Measurements from ENCODE around the gene BRINP3.
A peak's percentile ranks its signal among the peaks of the same experiment; 100 is the strongest.

The BRINP3 gene

GRCh38 chr1:190497565-190497964 is 19.9 kb upstream of the BRINP3 start:
- no peak overlapping the region for H3K4ac ChIP-seq (ENCODE audit: low read length)
- no peak overlapping the region for H2AK5ac ChIP-seq (ENCODE audit: low read depth, low read length)
- H4K91ac ChIP-seq (ENCODE audit: low read depth, low read length, poor library complexity): no peak overlapping the region
- no peak overlapping the region for H3K27ac ChIP-seq (replicated peaks; ENCODE audit: low read length)
- H3K9ac ChIP-seq (ENCODE audit: low read depth, low read length, poor library complexity): no peak overlapping the region
- no peak overlapping the region for H3K18ac ChIP-seq (ENCODE audit: low read length)
- no peaks in the 10 kb centered on the region for H3K79me1 ChIP-seq (ENCODE audit: low read depth, low read length)
- H3K4me2 ChIP-seq (ENCODE audit: insufficient read depth, low read length, poor library complexity, severe bottlenecking): no peak overlapping the region
- H3K4me3 ChIP-seq (ENCODE audit: low read length in 2 of 2): no peak overlapping the region
- no peak overlapping the region for H2BK12ac ChIP-seq (ENCODE audit: low read length)
- H2BK5ac ChIP-seq (ENCODE audit: low read length): no peak overlapping the region
- no peak overlapping the region for H2BK15ac ChIP-seq (ENCODE audit: low read length)
- no peaks in the 10 kb centered on the region for H3K36me3 ChIP-seq (replicated peaks in 1 of 2; ENCODE audit: control insufficient read depth in 2 of 2, insufficient read depth in 2 of 2, low read length in 2 of 2)
- no peak overlapping the region for H3K14ac ChIP-seq (ENCODE audit: low read length)
- H3K23ac ChIP-seq (ENCODE audit: low read depth, low read length, poor library complexity): no peak overlapping the region
- DNase-seq (ENCODE audit: low spot score): no peak
- no peak overlapping the region for H2BK120ac ChIP-seq (ENCODE audit: low read depth, low read length)
- peak overlapping the region; percentile 40 for H2AFZ ChIP-seq (ENCODE audit: low read length)
- no peaks in the 10 kb centered on the region for H3K4me1 ChIP-seq (ENCODE audit: control insufficient read depth in 2 of 2, insufficient read depth in 1 of 2, low read depth in 1 of 2, low read length in 2 of 2)
- no peaks in the 10 kb centered on the region for H3K27me3 ChIP-seq (ENCODE audit: control insufficient read depth in 3 of 3, insufficient read depth in 3 of 3, low read depth in 1 of 3, low read length in 3 of 3)
- H4K8ac ChIP-seq (ENCODE audit: low read depth, low read length): no peak overlapping the region
- no peaks in the 10 kb centered on the region for H3K9me3 ChIP-seq (replicated peaks in 1 of 2; ENCODE audit: control insufficient read depth in 2 of 2, insufficient read depth in 1 of 2, low read depth in 1 of 2, low read length in 2 of 2)

GRCh38 chr1:190494451-190494850 is 16.8 kb upstream of the BRINP3 start:
- H2AFZ ChIP-seq (ENCODE audit: low read length): no peak overlapping the region
- H3K79me1 ChIP-seq (ENCODE audit: low read depth, low read length): no peaks in the 10 kb centered on the region
- no peak overlapping the region for H3K14ac ChIP-seq (ENCODE audit: low read length)
- no peak overlapping the region for H2BK15ac ChIP-seq (ENCODE audit: low read length)
- no peak overlapping the region for H3K9ac ChIP-seq (ENCODE audit: low read depth, low read length, poor library complexity)
- H3K4me2 ChIP-seq (ENCODE audit: insufficient read depth, low read length, poor library complexity, severe bottlenecking): no peak overlapping the region
- no peak overlapping the region for H3K27ac ChIP-seq (replicated peaks; ENCODE audit: low read length)
- no peak overlapping the region for H4K91ac ChIP-seq (ENCODE audit: low read depth, low read length, poor library complexity)
- no peaks in the 10 kb centered on the region for H3K4me1 ChIP-seq (ENCODE audit: control insufficient read depth in 2 of 2, insufficient read depth in 1 of 2, low read depth in 1 of 2, low read length in 2 of 2)
- no peak overlapping the region for H3K18ac ChIP-seq (ENCODE audit: low read length)
- no peak overlapping the region for H3K23ac ChIP-seq (ENCODE audit: low read depth, low read length, poor library complexity)
- H4K8ac ChIP-seq (ENCODE audit: low read depth, low read length): no peak overlapping the region
- H3K4me3 ChIP-seq (ENCODE audit: low read length in 2 of 2): no peak overlapping the region
- no peak overlapping the region for H2BK12ac ChIP-seq (ENCODE audit: low read length)
- H3K9me3 ChIP-seq (replicated peaks in 1 of 2; ENCODE audit: control insufficient read depth in 2 of 2, insufficient read depth in 1 of 2, low read depth in 1 of 2, low read length in 2 of 2): no peaks in the 10 kb centered on the region
- no peaks in the 10 kb centered on the region for H3K27me3 ChIP-seq (ENCODE audit: control insufficient read depth in 3 of 3, insufficient read depth in 3 of 3, low read depth in 1 of 3, low read length in 3 of 3)
- no peak overlapping the region for H2AK5ac ChIP-seq (ENCODE audit: low read depth, low read length)
- DNase-seq (ENCODE audit: low spot score): no peak
- no peak overlapping the region for H2BK120ac ChIP-seq (ENCODE audit: low read depth, low read length)
- H2BK5ac ChIP-seq (ENCODE audit: low read length): no peak overlapping the region
- no peaks in the 10 kb centered on the region for H3K36me3 ChIP-seq (replicated peaks in 1 of 2; ENCODE audit: control insufficient read depth in 2 of 2, insufficient read depth in 2 of 2, low read length in 2 of 2)
- no CpG with 5 or more reads among the region's 4 CpGs for WGBS, 2 donors (ENCODE audit: extremely low coverage in 2 of 2, insufficient read length in 2 of 2, insufficient replicate concordance in 1 of 2)
- H3K4ac ChIP-seq (ENCODE audit: low read length): no peak overlapping the region

GRCh38 chr1:190491404-190491803 is 13.7 kb upstream of the BRINP3 start:
- Histone ChIP-seq H2BK120ac (ENCODE audit: low read depth, low read length) (no peak overlapping the region), H3K14ac (ENCODE audit: low read length) (no peak overlapping the region), H2AK5ac (ENCODE audit: low read depth, low read length) (no peak overlapping the region), H3K23ac (ENCODE audit: low read depth, low read length, poor library complexity) (no peak overlapping the region), H3K4me1 (ENCODE audit: control insufficient read depth in 2 of 2, insufficient read depth in 1 of 2, low read depth in 1 of 2, low read length in 2 of 2) (no peaks in the 10 kb centered on the region), H2BK15ac (ENCODE audit: low read length) (no peak overlapping the region), H2BK5ac (ENCODE audit: low read length) (no peak overlapping the region), H4K8ac (ENCODE audit: low read depth, low read length) (no peak overlapping the region), H3K4ac (ENCODE audit: low read length) (no peak overlapping the region), H3K9me3 (replicated peaks in 1 of 2; ENCODE audit: control insufficient read depth in 2 of 2, insufficient read depth in 1 of 2, low read depth in 1 of 2, low read length in 2 of 2) (no peaks in the 10 kb centered on the region), H2BK12ac (ENCODE audit: low read length) (no peak overlapping the region), H2AFZ (ENCODE audit: low read length) (no peak overlapping the region), H3K9ac (ENCODE audit: low read depth, low read length, poor library complexity) (no peak overlapping the region), H3K27me3 (ENCODE audit: control insufficient read depth in 3 of 3, insufficient read depth in 3 of 3, low read depth in 1 of 3, low read length in 3 of 3) (no peaks in the 10 kb centered on the region), H3K27ac (replicated peaks; ENCODE audit: low read length) (no peak overlapping the region), H3K79me1 (ENCODE audit: low read depth, low read length) (no peaks in the 10 kb centered on the region), H4K91ac (ENCODE audit: low read depth, low read length, poor library complexity) (no peak overlapping the region), H3K4me2 (ENCODE audit: insufficient read depth, low read length, poor library complexity, severe bottlenecking) (no peak overlapping the region), H3K18ac (ENCODE audit: low read length) (no peak overlapping the region), H3K36me3 (replicated peaks in 1 of 2; ENCODE audit: control insufficient read depth in 2 of 2, insufficient read depth in 2 of 2, low read length in 2 of 2) (no peaks in the 10 kb centered on the region), H3K4me3 (ENCODE audit: low read length in 2 of 2) (no peak overlapping the region)
- no CpG with 5 or more reads among the region's 2 CpGs for WGBS, 2 donors (ENCODE audit: extremely low coverage in 2 of 2, insufficient read length in 2 of 2, insufficient replicate concordance in 1 of 2)
- no peak for DNase-seq (ENCODE audit: low spot score)

GRCh38 chr1:190484045-190484444 is 6.4 kb upstream of the BRINP3 start:
- no CpG with 5 or more reads among the region's 1 CpG for whole genome bisulfite sequencing, 2 donors (ENCODE audit: extremely low coverage in 2 of 2, insufficient read length in 2 of 2, insufficient replicate concordance in 1 of 2)
- Histone ChIP-seq H2BK15ac (ENCODE audit: low read length) (no peak overlapping the region), H2BK12ac (ENCODE audit: low read length) (no peak overlapping the region), H3K27ac (replicated peaks; ENCODE audit: low read length) (no peak overlapping the region), H3K36me3 (replicated peaks in 1 of 2; ENCODE audit: control insufficient read depth in 2 of 2, insufficient read depth in 2 of 2, low read length in 2 of 2) (no peaks in the 10 kb centered on the region), H3K4me1 (ENCODE audit: control insufficient read depth in 2 of 2, insufficient read depth in 1 of 2, low read depth in 1 of 2, low read length in 2 of 2) (peaks cover 0 to 5% of the 10 kb centered on the region in 2 donors), H3K9ac (ENCODE audit: low read depth, low read length, poor library complexity) (no peak overlapping the region), H3K4ac (ENCODE audit: low read length) (no peak overlapping the region), H3K23ac (ENCODE audit: low read depth, low read length, poor library complexity) (no peak overlapping the region), H2AFZ (ENCODE audit: low read length) (no peak overlapping the region), H3K18ac (ENCODE audit: low read length) (no peak overlapping the region), H2BK120ac (ENCODE audit: low read depth, low read length) (no peak overlapping the region), H3K9me3 (replicated peaks in 1 of 2; ENCODE audit: control insufficient read depth in 2 of 2, insufficient read depth in 1 of 2, low read depth in 1 of 2, low read length in 2 of 2) (no peaks in the 10 kb centered on the region), H4K91ac (ENCODE audit: low read depth, low read length, poor library complexity) (no peak overlapping the region), H3K79me1 (ENCODE audit: low read depth, low read length) (no peaks in the 10 kb centered on the region), H3K27me3 (ENCODE audit: control insufficient read depth in 3 of 3, insufficient read depth in 3 of 3, low read depth in 1 of 3, low read length in 3 of 3) (no peaks in the 10 kb centered on the region), H3K4me3 (ENCODE audit: low read length in 2 of 2) (no peak overlapping the region), H2BK5ac (ENCODE audit: low read length) (no peak overlapping the region), H2AK5ac (ENCODE audit: low read depth, low read length) (no peak overlapping the region), H3K4me2 (ENCODE audit: insufficient read depth, low read length, poor library complexity, severe bottlenecking) (no peak overlapping the region), H3K14ac (ENCODE audit: low read length) (no peak overlapping the region), H4K8ac (ENCODE audit: low read depth, low read length) (no peak overlapping the region)
- no peak for DNase-seq (ENCODE audit: low spot score)
